Measurements from ENCODE around the gene RHOF.

RHOF gene

DNA sequence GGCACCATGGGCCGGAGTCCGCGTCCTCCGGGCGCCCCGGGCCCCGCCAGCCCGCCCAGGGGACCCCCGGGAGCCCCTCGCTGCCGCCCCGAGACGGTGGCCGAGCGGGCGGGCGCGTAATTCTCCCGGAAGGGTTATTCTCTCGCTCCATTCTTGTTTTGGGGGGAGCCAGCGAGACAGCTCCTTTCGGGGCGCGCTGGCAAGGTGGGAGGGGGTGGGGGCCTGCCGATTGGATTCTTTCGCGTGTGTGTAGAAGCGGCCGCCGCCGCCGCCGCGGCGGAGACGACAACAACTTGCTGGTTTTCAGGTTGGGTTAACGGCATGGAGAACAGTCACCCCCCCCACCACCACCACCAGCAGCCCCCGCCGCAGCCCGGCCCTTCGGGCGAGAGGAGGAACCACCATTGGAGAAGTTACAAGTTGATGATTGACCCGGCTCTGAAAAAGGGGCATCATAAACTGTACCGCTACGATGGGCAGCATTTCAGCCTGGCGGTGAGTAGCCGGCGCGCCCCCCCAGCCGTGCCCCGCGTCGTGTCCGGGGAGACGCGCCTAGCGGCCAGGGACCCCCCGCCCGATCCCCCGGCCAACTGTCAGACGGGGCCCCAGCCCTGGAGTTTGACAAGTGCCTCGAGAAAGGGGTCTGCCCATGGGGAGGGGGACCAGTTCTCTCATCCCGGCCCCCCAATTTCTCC is 11.1 kb upstream of the RHOF start:
- DNase-seq, result no peak

- no peak for DNase-seq
Measured at GRCh38 chr12:121803861-121804416, 10.5 kb upstream of the RHOF start, which contains the start of gene SETD1B. Gene SETD1B (plus strand): TSS chr12:121804009. CDS start chr12:121804738, 729 bp downstream.

DNA sequence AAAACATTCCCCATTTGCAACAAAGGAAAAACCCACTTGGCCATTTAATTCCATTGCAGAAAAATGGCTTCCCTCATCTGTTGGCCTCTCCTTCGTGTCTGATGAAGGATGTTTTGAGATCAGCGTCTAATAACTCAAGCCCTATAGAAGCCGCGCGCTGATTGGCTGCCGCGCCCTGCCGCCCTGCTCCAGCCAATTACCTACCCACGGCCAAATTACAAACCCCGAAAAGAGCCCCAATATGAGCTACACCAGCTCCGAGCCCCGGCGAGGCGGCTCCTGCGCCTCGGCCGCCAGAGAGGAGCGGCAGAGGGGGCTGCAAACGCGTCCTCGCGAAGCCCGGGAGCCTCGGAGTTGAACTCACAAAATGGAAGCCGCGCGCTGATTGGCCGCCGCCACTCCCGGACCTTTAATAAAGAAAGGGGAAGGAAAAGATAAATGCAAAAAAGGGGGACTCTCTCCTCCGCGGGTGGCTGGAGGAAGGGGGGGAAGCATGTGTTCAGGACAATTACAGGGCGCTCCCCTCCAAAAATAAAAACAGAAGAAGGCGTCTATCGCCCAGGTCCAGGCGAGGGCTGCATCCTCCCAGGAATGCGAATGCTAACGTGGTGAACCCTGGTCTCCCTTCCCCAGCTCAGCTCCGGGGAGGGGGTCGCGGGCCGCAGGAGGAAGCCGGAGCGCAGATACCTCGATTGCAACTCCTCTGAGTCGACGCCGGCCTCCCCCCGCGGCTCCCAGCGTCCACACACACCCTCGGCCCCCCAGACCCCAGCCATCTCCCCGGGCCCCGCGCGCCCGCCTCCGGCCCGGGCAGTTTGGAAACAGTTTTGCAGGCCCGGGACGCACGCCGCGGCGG is 9.6 kb upstream of the RHOF start:
- peak; percentile 94 for DNase-seq

- no peak for DNase-seq
Measured at GRCh38 chr12:121802485-121802842, 9.0 kb upstream of the RHOF start.

GRCh38 chr12:121801595-121802484 is 8.4 kb upstream of the RHOF start:
- no peak for DNase-seq

DNA sequence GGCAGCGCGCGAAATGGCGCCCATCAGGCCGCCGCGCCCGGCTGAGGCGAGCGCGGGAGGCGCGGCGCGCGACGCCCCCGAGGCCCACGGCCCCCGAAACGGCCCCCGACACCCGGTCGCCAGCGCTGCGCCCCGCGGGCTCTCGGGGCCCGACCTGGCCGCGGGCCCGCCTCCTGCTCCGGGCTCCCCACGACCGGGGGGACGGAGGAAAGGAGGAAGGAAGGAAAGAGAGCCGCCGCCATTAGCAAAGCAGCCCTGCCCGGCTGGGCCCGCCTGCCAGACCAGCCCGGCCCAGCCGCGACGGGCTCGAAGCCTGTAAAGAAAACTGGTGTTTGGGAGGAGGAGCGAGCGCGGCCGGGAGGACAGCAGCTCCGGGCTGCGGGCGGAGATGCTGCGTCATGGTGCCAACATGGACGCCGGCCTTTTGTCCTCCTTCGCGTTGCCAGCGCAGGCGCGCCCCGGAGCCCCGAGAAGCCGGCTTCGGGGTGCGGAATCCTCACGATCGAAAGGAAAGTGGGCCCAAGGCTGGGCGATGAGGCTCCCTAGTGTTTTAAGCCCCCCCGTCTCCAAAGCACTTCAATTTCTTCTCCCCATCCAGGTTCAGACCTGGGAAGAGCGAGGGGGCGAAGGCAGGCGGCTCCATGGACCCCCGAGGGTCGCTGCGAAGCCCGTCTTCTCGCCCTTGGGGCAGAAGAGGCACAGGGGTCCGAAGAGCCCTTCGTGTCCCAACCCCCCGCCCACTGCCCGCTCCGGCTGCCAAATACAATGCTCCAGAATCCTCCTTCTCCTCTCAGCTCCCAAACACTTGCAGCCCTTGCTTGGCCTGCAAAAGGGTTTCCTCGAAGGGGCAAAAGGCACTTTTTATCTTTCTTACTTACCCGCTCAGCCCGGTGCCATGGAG is 7.5 kb upstream of the RHOF start:
- DNase-seq, result peak; percentile 42

GRCh38 chr12:121799842-121800693 is 6.6 kb upstream of the RHOF start:
- DNase-seq, result peak; percentile 53

GRCh38 chr12:121799156-121799841 is 5.8 kb upstream of the RHOF start:
- DNase-seq, result peak; percentile 37

DNA sequence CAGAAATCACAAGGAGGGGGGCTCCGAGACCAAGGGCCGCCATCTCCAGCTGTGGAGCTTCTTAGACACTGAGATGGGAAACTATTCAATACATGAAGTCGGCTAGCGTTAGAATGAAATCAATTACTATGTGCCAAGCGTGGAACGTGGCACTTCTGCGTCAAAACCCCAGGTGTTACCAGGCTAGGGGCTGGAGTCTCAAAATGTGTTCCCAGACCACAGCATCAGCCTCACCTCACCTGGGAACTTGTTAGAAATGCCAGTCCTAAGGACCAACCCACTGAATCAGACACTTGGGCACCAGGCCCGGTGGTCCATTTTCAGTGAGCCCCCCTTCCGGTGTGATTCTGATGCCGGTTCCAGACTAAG is 5.3 kb upstream of the RHOF start:
- DNase-seq, result no peak

GRCh38 chr12:121797937-121798786 is 4.7 kb upstream of the RHOF start:
- DNase-seq, result peak; percentile 74

DNA sequence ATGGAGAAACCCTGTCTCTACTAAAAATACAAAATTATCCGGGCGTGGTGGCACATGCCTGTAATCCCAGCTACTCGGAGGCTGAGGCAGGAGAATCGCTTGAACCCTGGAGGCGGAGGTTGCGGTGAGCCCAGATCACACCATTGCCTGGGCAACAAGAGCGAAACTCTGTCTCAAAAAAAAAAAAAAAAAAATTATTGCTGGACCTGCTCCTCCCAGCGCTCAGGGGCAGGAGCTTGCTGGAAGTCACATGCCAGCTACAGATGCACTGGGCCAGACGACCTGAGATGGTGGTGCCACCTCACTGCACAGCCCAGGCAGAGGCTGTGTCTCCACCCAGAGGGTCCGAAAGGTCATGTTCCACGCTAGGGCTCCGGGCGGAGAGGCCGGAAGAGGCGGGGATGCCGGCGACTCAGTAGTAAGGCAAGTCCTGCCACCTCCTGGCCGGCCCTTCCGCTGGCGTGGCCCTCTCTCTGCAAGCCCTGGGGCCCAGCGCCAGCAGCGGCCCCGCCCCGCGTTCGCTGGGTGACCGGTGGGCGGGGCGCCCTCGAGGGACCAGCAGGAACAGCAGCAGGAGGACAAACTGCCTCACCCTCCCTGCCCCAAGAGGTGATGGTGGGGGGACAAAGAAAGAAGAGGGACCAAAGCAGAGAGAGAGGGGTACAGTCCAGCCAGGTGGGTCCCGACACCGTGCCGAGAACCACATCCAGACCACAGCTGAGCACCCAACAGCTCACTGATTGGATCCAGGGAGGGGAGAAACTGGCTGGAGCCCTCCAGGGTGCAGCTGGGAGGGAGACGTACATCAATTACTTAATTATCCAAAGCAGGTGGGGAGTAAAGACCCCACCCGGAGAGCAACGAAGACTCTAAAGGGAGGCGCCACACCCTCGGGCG is 3.6 kb upstream of the RHOF start:
- peak; percentile 30 for DNase-seq

- peak; percentile 61 for DNase-seq
Measured at GRCh38 chr12:121795034-121795968, 1.8 kb upstream of the RHOF start.

DNA sequence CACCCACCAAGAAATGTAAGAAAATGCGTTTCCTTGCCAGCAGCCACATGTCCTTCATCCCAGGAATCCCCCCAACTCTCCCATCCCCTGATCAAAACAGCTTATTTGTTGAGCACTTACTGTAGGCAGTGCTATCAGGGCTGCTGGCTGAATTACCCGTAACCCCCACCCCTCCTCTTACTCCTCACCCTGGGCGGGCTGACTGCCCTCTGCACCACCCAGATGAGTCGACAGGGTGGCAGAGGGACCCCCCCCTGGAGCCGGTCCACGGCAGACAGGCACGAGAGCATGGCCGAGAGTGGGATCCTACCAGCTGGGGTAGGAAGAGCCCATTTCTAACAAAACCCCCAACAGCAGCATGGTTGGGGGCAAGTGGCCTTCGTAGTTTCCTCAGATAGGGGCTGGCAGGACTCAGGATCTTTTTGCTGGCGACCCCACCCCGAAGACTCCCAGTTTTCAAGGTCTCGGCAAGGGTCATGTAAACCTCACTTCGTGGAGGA is 1.1 kb upstream of the RHOF start:
- no peak for DNase-seq

- DNase-seq, result peak; percentile 80
Measured at GRCh38 chr12:121793838-121794533, 498 bp upstream of the RHOF start.

DNA sequence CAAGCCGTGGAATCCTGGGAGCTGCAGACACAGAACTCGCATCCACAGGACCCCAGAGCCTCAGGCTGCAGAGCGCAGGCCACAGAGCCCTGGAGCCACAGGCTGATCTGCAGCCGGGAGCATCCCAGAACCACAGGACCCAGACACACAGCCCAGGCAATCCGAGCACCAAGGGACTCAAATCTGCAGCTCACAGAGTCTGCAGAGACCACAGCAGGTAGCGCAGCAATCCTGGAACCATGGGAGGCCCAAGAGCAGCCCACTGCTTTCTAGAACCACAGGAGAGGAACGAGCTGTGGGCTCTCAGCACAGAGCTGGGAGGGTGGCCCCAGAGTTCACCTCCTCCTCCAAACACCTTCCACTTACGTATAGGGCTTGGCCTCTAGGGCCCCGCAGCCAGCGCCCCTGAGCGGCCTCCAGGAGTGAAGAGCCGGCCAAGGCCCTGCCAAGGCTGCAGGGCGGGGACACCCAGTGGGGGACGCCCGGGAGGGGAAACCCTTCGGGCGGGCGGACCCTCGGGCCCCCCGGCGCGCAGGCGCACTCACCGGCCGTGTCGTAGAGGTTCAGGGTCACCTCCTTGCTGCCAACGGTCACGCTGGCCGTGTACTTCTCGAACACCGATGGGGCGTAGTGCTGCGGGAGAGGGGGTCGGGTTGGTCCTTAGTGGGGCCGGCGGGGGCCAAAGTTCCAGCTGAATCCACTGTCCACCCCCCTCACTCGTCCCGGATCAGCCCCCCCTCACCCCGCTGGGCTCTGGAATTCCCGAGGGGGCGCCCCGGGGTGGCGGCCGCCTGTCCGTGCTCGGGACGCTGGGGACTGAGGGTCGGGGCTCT is 665 bp downstream of the RHOF start:
- no peak for DNase-seq

All from NCI-H2107 (cell line).